ENCODE results near the gene EFCAB11.
"Not testable (repeated sequence)": the region's sequence is repeated elsewhere in the genome, so short reads cannot be mapped to it uniquely, and the experiment has no call there.

Gene EFCAB11

DNA sequence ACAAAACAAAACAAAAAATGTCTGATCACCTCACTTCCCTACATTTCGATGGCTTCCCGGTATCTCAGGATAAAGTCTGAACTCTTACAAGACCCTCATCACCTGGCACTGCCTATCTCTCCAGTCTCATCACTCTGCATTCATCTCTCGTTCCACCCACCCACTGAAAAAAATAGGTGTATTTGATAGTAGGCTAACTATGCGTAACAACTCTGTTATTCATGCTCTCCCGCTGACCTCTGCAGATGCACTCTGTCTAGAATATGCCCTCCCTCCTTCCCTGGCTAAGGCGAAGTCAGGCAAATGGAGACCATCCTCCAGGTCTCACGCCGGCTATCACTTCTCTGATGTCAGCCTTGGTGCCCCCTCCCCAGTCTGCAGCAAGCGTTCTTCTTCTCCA lies 44.9 kb downstream of the EFCAB11 start:
- no peak for DNase-seq

DNA sequence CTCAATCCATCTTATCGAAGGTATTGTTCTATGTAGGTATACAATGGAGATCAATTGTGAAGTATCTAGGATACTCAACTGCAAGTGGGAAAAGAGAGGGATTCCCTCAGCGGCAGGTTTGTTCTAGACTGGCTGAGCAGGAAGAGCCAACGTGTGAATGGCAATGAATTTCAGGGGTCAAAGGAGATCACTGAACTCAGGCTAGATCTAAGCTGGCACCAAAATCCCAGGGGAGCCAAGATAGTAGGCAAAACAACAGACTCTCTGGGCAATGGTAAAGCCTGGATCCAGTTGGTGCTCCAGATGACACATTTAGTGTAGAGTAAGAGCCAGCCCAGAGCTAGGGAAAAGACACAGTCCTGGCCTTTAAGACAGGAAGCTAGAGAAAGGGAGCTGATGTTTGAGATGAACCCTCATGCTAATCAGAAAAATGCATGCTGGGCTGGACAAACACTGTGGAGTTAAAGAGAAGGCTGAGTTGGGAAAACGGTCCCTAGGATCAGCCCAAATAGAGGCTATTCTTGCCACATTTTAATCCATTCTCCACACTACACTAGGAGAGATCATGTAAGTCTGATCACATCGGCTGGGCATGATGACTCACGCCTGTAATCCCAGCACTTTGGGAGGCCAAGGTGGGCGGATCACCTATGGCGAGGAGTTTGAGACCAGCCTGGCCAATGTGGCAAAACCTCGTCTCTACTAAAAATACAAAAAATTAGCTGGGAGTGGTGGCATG lies 45.6 kb downstream of the EFCAB11 start:
- DNase-seq, result no peak

DNA sequence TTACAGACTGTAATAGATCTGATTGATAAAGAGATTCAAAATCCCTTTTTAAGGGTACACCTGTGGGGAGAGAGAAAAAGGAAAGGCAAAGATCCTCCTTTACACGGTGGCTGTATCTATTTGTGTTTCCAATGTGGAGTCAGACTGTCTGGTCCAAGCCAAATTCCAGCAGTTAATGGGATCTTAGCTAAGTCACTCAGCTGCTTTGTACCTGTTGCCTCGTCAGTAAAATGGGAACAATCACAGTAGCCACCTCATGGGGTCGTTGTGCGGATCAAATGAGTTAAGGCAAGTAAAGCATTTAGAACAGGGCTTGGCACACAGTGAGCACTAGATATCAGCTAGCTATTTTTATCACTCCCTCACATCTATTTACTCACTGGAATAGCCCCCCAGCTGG lies 46.9 kb downstream of the EFCAB11 start:
- no peak for DNase-seq

DNA sequence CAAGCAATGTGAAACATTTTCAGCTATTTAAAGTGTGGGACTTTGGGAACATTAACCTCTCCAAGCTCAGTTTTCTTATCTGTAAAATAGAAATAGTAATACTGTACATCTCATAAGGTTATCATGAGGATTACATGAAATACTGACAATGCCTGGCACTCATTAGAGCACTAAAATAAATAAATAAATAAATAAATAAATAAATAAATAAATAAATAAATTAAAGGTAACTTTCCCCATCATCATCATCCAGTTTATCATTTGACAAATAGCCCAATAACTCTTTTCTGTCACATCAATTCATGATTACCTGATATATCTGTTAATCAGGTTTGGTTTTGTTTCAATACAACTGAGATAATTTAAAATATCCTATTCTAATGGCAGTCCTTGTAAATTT lies 48.5 kb downstream of the EFCAB11 start:
- no peak for DNase-seq

DNA sequence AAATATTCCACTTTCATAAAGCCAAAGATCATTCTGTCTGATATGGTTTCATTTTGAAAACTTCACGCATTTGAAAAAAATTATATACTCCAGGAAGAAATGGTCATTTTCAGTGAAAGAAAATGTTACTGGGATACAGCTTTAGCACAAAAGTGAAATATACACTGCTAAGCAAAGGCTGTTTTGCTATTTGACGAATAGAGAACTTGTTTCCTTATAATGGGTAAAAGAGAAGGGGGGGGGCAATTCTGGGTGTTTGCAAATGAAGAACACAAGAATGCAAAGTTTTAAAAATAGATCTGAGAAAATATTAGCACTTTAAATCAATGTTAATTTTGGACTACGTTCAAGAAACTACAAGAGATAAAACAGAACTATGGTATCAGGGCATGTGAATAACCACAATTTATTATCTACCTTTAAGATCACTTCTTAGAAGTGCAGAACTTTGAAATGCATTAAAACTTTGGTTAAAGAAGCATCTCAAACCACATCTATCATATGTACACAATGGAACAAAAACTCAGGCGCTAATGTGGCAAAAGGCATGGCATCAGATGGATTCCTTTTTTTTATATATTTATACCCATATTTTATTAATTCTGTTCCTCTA lies 51.1 kb downstream of the EFCAB11 start:
- DNase-seq, result no peak

DNA sequence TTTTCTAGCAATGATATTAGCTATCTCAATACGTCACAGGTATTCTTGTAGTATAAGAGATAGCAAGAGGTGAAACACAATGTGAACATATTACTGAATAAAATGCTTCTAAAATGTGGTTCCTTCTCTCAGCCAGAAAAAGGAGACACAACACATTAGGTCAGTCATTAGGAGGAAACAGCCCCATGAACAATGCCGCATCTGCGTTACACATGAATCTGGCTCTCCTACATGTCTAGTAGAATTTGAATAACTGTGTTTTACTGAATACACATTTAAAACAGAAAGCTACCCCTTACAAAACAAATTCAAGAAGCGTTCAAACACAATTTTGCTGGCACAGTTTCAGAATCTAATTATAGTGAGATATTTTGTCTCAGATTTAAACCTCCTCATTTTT lies 51.6 kb downstream of the EFCAB11 start:
- peak; percentile 57 for DNase-seq

DNA sequence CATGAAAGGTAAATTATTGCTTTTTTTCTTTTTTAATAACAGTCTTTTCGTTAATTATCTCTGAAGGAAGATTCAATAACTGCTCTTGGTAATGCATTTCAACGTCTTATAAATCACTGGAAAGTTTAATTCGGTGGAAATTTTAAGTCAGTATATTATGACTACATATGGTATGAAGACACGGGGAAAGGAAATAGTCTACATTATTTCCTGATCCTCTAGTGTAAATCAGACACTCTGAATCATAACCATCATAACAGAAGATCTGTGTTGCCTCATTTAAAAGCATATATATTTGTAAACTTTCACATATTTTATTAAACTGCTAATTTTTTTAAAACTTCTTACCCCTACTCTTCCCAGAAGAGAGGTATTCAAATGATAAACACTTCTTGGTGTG lies 53.7 kb downstream of the EFCAB11 start:
- DNase-seq, result no peak

DNA sequence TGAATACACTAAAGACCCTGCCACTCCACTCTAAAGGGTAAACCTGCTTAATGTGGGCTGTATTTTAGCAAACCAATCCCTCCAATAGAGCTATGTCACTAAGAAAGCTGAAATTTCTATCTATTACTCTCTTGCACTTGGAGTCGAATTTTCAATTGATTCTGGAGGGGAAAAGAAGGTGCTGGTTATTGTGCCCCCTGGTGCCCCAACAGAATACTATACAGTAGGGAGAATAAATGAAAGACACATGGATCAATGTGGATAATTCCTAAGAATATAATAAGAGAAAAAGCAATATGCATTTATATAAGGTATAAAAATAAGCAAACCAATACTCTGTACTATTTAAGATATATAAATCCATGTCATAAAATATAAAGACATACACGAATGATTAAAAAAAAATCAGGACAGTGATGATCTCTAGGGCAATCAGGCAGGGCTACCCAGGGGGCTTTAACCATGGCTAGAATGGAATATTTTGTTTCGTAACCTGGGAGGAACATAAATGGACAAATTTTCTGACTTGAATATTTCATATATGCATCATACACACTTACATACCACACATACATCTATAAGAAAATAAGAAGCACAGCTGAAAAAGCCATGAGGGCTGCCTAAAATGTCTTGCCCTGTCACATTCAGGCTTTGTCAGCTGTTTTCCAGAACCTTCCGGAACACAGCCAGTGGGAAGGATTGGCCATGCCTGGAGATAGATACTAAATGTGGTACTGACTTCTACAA lies 54.4 kb downstream of the EFCAB11 start:
- no peak for DNase-seq

DNA sequence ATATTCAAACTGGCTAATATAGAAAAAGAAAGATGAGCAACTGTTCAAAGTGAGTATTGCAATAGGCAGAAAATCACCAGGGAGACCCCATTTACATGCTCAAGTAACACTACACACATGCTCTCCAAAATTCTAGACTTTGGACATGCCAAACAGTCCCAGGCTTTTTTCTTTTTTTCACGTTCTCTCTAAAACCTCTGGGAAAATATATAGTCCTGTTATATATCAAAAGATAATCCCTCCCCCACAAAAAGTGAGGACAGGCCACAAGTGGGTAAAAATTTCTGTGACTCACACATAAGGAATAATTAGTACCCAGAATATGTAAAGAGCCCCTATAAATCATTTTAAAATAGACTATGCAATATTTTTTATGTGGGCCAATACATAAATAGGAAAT lies 55.2 kb downstream of the EFCAB11 start:
- no peak for DNase-seq

DNA sequence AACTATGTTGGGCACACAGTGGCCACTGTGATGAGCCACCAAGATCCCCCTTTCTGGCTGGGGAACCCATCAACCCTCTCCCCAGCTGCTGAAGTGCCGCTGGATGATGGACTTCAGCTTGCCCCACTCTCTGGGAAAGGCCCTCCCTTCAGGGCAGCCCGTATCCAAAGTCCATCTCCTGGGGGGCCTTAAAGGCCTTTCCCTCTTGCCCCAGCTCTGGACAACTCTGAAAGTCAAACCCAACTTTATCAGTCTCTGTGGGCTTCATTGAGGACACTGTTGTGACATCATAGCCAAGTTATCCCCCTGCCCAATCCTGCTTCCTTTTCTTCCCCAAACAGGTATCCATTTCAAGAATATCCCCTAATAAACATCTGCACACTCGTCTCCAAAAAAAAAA lies 61.1 kb downstream of the EFCAB11 start:
- DNase-seq, result not testable (repeated sequence)

DNA sequence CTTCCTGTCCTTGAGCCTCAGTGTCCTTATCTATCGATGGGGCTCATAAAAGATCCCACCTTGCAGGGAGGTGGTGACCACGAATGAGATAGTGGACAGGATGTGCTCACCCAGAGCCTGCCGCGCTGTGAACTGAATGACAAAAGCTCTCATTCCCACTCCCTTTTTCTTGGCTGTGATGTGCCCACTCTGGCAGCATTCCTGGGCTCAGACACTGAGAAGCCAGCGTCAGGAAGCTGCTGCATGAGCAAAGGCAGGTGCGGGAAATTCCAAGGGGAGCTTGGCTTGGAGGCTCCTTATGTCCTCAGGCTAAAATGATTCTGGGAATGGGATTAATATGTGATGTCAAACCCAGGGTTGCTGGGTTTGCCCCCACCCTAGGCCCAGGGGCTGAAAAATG lies 61.6 kb downstream of the EFCAB11 start:
- no peak for DNase-seq

DNA sequence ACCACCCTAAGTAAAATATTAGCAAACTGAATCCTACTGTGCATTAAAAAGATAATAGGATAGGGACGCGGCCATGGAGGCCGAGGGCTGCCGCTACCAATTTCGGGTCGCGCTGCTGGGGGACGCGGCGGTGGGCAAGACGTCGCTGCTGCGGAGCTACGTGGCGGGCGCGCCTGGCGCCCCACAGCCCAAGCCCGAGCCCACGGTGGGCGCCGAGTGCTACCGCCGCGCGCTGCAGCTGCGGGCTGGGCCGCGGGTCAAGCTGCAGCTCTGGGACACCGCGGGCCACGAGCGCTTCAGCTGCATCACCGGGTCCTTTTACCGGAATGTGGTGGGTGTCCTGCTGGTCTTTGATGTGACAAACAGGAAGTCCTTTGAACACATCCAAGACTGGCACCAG lies 62.8 kb downstream of the EFCAB11 start:
- not testable (repeated sequence) for DNase-seq

DNA sequence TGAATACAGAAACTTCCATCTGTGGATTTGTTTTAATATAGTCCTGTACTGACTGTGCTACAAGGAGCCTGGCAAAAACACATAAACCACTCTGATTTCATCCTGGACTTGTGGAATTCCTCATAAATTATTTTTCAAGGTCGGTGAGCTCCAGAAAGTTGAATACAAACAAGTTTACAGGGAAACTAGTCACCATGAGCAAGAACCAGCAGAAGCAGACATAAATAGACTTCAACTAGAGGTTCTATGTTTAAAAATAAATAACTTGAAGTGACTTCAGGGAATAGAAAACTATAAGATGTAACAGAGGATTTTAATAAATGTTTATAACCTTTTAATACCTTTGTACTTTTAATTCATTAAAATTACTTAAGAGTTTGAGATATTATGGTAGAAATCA lies 63.5 kb downstream of the EFCAB11 start:
- DNase-seq, result no peak

DNA sequence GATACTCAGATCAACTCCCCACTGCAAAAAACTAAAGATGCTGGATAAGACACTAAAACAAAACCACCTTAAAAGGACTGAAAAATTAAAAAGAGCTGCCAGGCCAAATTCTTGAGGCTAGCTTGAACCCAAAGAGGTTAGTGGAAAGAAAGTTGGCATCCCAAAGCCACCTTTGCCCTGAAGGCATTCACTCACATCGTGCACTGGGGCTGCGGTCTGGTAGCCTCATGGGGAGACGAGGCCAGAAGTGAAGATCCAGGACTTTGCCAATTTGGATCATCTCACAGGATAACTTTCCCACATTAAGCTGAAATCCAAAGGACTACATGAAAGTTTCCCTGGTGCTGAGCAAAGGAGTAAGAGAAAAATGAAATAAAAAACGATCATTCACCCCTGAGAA lies 63.9 kb downstream of the EFCAB11 start:
- no peak for DNase-seq

DNA sequence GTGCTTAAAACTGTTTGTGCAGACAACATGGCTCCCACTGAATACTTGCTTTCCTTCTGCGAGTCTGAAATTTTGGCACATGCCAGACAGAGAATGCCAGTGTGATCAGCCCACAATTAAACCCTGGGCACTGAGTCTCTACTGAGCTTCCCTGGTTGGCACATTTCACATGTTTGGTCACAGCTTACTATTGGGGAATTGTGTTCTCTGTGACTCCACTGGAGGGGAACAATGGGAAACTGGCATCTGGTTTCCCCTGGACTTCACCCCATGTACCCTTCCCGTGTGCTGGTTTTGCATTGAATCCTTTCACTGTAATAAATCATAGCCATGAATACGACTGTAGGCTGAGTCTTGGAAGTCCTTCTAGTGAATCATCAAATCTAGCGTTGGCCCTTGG lies 64.9 kb downstream of the EFCAB11 start:
- DNase-seq, result no peak

DNA sequence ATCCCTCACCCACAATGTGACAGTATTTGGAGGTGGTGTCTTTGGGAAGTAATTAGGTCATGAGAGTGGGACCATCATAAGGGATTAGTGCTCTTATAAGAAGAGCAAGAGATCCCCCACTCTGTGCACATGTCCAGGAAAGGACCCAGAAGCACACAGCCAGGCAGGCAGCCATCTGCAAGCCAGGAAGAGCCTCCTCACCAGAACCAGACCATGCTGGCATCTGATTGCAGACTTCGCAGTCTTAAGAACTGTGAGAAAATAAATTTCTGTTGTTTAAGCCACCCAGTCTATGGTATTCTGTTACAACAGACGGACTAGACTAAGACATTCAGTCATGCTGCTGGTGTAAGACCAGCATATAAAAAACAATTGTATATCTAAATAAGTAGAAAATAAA lies 69.8 kb downstream of the EFCAB11 start:
- DNase-seq, result no peak

DNA sequence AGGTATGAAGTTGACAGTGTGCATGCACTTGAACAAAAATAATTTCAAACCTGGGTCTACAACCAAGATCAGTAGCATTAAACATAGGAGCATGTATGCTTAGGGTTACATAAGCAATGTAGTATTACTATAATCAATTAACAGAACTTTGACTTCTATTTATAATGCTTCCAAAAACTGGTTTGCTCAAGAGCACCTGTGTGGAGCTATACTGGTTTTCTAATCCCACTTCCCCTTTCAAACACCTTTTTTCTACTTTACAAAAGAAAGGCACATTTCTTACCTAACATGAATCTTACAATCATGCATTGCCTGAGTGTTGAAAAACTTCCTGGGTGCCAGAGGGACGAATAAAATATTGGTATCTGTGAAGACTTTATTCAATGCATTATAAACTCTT lies 72.7 kb downstream of the EFCAB11 start:
- DNase-seq, result no peak

DNA sequence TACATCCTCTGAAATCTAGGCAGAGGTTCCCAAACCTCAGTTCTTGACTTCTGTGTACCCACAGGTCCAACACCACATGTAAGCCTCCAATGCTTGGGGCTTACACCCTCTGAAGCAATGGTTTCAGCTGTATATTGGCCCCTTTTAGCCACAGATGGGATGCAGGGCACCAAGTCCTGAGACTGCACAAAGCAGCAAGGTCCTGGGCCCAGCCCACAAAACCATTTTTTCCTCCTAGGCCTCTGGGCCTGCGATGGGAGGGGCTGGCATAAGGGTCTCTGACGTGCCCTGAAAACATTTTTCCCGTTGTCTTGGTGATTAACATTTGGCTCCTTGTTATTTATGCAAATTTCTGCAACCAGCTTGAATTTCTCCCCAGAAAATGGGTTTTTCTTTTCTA lies 80.4 kb downstream of the EFCAB11 start:
- not testable (repeated sequence) for DNase-seq

DNA sequence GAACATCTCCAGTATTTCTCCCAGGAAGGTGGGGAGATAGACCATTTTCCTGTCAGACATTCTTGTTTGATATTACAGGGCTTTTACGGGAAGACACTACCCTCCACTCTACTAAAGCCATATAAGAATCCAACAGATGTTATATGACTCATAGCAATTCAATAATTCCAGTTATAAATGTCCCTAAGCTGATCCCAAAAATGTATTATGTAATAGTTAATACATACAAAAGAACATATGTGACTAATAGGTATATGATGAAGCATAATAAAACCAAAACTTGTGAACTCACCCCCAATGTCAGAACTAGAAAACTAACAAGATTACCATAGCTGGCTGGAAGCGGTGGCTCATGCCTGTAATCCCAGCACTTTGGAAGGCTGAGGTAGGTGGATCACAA lies 84.2 kb downstream of the EFCAB11 start:
- DNase-seq, result no peak

DNA sequence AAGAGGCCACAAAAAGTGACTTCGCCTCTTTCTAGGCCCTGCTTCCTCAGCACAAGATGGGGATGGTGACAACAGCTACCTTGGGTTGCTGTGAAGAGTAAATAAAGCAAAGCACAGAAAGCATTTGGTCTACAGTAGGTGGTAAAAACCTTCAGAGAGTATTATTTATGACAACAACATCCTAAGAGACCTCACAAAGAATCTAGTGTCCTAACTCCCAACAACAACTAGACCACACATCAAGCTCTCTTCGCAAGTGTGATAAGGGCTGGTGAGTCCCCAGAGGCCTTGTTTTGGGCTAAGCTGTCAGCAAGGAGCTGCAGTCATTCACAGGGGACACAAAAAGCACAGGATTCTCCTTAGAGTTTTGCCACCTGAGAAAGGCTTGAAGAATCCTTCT lies 84.9 kb downstream of the EFCAB11 start:
- no peak for DNase-seq

DNA sequence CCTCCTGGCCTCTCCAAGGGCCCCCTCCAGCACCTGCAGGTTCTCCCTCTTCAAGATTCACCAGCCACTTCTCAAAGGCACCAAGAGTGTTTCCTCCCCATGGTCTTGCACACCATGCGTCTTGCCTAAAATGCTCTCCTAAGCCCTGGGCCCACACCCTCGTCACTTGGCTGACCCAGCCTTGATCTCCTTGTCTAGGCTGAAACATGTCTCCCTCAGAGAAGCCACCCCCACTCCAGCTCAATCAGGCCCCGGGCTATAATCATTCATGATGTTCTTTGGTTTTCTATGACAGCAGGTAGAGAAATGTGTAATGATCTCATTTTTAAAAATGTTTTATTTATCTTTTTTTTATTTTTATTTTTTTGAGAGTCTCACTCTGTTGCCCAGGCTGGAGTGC lies 88.1 kb downstream of the EFCAB11 start:
- DNase-seq, result no peak

DNA sequence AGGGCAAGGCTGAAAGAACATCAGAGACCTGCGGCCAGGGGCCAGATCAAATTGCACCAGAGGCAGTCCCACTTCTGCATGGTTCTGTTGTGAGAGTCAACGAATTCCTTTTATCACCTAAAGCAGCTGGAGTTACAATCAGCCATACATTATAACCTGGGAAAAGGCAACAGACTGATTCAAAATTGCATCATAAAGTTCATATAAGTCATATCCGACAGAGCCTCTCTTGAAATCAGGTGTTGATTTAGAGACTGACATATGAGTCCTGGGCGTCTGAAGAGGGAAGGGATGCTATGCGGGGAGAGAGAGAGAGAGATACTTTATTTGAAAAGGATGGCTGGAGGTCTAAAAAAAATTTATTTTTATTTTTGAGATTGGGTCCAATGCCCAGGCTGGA lies 89.4 kb downstream of the EFCAB11 start:
- no peak for DNase-seq

DNA sequence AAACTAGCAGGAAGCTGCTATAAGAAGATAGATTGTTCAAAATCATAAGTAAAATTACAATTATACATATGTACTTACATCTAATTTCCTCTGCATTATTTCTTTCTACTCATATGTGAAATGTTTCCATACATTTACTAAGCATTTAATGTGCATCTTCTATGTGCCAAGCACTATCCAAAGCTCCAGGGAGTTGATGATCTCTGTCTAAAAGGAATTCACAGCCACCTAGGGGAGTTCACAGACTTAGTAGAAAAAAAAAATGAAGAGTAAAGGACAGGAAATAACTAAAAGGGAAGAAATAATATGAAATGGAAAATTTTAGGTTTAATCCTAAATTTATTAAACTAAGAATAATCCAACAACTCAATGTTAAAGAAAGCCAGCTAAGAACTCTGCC lies 91.7 kb downstream of the EFCAB11 start:
- no peak for DNase-seq

DNA sequence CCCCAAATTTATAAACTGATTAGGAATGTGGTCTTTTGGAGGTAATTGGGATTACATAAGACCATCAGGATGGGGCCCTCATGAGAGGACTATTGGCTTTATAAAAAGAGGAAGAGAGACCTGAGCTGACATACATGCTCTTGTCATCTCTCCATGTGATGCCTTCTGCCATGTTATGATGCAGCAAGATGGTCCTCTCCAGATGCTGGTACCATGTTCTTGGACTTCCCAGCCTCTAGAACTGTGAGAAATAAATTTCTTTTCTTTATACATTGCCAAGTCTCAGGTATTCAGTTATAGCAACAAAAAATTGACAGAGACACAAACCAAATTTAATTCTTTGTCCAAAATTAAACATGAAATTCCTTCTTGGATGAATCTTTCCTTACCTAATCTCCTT lies 92.9 kb downstream of the EFCAB11 start:
- DNase-seq, result no peak
